GM21825 (cell line): ENCODE measurements around the gene MAT2B.
A peak's percentile ranks its signal among the peaks of the same experiment; 100 is the strongest.
"Not testable (repeated sequence)": the region's sequence is repeated elsewhere in the genome, so short reads cannot be mapped to it uniquely, and the experiment has no call there.

Experiments used
- ATAC-seq: cut with Tn5 transposase; IDR thresholded peaks from one replicate; pipeline ENCODE4 v1.9.1; 2021; ENCODE audit warnings: mild to moderate bottlenecking, moderate library complexity; ENCODE audit not compliant: unreplicated experiment

The MAT2B gene

DNA sequence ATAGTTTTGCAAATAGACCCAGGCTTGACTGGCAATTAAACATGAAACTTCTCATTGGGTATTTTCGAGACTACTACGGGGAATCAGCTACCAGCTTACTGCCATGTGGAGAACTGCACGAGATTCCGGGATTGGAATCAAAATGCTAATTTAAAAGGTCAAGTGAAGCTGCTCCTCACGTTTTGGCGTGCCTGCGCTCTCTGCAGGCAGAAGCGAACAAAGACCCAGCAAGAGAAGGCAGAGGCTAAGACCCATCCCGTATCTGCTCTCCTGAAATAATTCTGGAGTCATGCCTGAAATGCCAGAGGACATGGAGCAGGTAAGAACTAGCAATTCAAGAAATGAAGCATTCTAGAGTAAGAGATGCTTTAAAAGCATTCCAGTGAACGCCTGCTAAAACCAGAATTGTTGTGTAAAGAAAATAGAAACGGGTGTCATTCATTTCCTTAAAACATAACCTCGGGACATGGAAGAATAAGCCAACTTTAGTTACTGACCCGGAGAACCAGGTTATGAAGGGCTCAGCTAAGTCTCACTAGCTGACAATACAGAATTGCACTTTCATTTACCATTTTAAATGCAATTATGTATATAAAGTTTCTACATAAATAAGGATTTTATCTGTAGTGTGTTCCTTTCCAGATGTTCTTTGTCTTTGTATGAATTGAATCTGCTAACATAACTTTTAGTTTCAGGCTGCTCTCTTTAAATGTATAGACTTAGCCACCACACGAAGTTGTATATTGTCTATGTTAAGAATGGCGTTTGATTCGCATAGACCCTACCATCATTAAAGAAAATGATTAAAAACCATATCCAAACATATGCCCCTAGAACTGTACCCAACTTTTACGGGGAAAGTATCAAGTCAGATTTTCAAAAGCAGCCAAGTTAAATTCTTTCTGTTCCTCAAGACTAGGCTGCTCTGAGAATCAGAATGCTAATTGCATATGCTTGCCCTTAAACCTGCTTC lies 2.0 kb upstream of the MAT2B start:
- ATAC-seq, result peak; percentile 17

DNA sequence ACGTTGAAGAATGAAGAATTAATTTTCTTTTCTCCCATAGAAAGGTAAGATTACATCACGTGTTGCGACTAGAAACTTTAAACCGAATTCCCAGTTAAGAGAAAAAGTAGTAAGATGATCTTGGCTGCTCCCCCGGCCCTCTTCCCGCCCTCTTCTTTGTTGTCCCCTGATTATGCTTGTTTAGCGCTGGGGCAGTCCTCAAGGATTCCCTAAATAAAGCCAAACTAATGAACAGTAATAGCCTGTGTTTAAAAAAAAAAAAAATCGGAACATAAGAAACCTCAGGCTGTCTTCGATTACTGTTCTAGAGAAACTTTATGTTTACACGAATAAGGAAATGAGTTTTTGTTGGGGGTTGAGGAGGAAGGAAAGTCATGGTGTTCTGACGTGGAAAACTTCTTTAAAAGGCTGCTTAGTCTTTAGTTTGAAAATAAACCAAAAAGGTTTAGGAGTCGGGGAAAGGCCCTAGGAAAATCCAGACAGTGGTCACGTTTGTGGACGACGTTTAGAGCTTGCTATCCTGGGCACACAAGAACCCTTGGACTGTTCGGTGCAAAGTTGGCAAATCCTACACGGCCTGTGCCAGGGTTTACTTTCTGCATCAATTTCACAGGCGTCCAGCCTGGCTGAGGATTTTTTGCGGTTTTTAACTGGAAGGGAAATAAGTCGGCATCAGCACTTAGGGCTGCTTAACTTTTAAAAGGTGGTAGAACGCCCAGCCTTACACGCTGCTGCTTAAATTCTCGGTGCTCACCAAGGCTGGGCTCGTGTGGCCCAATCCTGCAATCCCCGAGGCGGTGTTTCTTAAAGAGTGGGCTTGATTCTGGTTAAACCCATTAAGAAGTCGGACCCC lies 1.1 kb upstream of the MAT2B start:
- no peak for ATAC-seq

DNA sequence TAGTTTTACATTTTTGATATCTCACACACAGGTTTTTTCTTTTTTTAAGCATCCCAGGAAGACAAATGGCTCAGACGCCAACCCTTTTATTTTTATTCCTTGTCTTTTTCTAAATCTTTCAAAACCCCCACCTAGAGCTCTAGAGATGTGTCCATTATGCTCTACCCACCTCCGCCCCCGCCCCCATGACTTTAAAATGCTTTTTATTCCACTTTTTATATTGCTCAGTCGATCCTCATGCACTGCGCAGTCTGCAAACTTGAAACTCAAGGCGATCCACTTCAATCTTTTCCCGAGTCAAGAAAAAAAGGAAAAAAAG lies 411 bp upstream of the MAT2B start:
- no peak for ATAC-seq

DNA sequence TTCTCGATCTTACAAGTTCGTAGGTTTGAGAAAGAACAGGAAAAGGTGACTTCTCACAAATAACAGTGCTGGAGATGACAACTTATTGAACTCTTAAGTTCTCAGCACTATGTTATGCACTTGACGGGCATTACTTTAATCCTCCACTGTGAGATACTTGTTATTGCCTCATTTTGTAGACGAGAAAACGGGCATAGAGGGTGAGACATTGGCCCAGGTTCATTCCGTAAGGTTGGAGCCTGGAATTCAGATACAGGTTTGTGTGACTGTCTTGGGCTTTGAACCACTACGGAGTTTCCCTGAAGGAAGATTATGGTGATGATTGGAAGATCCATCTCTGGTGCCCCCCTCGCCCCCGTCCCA lies 657 bp downstream of the MAT2B start:
- ATAC-seq, result peak; percentile 12

DNA sequence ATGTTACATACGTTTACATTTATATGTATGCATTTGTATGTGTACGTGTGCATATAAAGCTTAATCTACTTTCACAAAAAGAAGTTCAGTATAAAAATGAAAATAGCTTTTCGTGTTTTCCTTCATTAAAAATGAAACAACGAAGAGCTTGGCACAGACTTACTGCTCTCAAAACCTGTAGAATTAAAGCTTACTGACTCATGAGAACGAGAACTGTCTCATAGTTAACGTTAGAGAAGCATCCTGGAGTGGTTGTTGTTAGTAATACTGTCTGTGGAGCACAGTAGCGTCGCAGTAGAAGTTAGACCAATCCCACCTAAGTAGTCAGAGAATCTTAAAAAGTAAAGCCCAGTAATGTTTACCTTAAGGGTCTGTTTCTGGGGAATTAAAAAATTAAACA lies 1.3 kb downstream of the MAT2B start:
- no peak for ATAC-seq

DNA sequence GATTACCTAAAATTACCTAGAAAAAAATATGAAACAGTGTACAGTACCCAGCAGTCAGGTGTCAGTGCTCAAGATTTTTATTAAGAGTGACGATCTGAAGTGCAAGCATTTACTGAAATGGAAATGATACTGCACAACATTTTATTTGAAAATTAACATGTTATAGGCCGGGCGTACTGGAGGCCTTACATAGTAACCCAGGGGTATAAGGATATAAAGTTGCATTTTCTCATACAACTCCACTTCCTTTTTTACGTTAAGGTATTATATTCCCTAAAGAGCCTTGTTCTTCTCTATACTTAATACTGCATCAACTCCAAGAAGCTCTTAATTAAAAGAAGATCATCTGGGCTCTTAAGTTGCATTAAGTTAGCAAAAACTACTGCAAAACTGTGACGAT lies 3.3 kb downstream of the MAT2B start:
- no peak for ATAC-seq

DNA sequence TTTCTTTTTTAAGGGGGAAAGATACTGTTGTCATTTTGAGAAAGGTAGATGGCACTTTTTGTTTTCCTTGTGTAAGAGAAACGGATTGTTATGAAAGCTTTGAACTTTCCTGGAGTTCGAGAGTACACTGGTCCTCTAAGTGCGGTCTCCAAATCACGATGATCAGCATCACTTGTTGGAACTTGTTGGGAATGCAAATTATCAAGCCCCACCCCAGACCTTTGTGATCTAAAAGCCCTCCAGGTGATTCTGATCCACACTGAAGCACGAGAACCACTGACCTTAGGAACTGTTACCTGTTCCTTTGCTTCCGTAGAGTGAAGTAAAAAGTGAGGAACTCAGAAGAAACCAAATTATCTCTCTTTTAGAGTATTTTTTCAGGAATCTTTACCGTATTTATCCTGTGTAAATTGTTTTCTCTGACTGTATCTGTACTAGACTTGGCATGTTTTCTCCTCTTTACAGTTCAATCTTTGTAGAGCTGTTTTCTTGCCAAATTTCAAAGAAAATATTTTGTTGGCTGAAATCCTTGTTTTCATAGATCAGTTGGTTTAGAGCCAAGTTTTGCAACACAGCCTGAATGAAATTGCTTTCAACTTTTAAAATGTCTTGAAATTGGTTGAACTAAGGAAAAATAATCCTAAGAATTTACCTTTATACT lies 4.0 kb downstream of the MAT2B start:
- ATAC-seq, result no peak

DNA sequence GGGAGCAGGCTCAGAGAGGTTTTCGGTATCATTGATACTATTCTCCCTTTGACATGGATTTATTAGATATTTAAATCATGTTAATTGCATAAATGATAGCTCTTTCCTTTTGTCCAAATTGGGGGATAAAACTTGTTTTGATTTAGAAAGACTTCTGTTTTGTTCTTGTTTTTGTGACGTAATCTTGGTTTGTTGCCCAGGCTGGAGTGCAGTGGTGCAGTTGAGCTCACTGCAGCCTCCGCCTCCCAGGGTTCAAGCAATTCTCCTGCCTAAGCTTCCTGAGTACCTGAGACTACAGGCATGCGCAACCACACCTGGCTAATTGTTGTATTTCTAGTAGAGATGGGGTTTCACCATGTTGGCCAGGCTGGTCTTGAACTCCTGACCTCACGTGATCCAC lies 7.1 kb downstream of the MAT2B start:
- no peak for ATAC-seq

DNA sequence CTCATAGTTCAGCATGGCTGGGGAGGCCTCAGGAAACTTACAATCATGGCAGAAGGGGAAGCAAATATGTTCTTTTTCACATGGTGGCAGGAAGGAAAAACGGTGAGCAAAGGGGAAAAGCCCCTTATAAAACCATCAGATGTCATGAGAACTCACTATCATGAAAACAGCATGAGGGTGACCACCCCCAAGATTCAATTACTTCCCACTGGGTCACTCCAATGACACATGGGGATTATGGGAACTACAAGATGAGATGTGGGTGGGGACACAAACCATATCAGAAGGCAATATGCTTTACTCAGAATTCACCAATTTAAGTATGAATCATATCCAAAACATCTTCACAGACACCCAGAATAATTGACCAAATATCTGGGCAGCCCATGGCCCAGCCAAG lies 19.7 kb downstream of the MAT2B start:
- ATAC-seq, result no peak

DNA sequence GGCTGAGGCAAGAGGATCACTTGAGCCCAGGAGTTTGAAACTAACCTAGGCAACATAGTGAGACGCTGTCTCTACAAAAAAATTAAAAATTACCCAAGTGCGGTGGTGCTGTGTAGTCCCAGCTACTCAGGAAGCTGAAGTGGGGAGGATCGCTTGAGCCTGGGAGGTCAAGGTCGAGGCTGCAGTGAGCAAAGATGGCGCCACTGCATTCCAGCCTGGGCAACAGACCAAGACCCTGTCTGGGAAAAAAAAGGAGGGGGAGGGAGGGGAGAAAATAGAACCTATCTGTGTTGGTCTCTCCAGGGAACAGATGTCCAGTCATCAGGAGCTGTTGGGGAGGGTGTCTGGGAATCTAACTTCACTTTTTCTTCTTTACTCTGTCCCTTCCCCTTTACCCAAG lies 24.3 kb downstream of the MAT2B start:
- ATAC-seq, result no peak

DNA sequence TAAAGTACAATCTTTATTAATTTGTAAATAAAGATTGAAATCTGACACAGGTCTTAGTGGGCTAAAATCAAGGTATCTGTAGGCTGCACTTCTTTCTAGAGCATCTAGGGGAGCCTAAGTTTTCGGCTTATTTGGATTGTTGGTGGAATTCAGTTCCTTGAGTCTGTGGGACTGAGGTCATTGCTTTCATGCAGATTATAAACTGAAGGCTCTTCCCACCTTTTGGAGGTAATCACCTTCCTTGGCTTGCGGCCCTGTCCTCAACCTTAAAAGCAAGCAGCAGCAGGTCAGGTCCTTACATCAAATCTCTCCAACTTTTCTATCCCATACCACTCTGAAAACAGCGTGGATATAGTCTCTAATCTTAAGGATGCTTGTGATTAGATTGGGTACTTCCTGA lies 25.9 kb downstream of the MAT2B start:
- no peak for ATAC-seq

DNA sequence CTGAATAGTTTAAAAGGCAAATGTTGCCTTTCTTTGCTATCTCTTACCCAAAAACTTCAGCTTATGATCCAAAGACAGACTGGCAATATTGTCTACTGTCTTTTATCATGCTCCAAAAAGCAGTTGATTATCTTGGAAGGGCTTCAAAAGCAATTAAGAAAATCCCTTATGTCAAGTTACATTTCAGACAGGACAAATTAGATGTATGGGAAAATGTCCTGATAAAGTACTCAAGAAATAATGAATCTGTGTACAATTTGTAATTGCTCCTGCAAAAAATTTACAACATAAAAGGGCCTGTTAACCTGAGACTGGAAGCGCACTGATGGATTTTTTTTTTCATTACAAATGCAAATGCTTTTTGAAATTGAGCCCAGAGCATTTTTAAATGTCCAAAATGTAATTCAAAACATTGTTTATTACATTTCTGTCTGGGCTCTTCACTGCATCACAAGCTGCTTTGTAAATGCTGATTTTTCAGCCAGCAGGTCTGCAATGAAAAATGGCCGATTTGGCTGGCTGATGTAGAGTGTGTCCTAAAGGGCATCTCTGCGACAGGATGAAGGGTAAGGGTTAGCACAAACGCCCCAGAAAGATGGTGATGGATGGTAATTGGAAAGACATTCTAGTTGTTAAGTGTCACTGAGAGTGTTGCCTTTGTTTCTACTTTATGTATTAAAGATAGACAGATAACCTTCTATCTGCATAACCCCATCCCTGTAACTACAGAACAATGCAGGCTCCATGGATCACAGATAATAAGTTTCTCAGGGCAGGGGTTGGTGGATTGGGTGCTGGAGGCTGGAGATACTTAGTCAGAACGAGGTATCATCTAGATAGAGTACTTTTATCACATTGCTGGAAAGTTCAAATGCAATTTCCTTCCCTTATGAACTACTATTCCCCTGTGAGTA lies 27.0 kb downstream of the MAT2B start:
- no peak for ATAC-seq

DNA sequence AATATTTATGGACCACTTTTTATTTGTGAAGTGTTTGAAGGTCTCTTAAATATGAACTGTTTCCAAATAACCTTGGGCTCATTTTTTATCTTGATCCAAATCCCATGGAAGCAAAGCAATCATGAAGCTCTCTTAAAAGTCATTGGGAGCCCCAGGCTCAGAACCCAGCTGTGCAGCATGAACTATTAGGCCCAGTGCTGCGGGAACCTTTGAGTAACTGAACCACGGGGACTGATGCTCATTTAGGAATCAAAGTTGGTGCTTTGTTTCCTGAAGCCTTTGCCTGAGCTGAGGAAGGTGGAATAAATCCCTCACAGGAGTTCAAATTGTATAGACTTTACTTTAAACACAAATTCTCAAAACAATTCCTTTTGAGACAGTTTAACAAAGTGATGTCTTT lies 27.8 kb downstream of the MAT2B start:
- ATAC-seq, result no peak

DNA sequence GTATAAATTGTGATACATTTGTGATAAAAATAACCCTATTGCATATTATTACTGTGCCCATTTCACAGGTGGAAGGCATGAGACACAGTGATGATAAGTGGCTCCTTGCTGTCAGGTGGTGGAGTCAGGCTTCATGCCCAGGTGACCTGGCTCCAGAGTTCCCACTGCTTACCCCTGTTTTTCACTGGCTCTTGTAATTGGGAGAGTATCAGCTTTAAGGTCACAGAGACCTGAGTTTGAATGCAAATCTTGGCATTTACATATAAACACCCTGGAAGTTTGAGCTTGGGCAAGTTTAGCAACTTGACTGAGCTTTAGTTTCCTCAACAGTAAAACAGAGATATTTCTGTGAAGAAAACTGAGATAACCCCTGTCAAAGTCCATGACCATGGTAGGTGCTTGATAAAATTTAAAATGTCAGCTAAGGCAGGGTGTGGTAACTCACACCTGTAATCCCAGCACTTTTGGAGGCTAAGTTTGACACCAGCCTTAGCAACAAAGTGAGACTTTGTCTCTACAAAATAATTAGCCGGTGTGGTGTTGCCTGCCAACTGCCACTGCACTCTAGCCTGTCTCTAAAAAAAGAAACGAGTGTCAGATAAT lies 29.2 kb downstream of the MAT2B start:
- ATAC-seq, result no peak

DNA sequence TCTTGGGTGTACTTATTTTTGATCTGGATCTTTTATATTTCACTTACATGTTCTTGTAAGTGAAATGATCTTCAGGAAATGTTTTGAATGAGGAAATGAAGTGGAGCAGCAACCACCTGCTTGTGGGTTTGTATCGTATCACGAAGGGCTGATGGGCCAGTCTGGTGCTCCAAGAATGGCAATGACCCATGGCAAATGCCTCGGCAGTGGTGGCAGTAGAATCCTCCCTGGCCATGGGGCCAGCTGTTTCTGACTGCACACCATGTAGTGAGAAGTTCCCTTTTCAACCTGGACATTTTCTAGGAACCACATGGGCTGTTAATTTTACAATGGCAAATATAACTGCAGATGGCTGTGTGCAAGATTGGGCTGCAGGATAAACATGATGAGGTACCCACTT lies 29.9 kb downstream of the MAT2B start:
- ATAC-seq, result no peak

DNA sequence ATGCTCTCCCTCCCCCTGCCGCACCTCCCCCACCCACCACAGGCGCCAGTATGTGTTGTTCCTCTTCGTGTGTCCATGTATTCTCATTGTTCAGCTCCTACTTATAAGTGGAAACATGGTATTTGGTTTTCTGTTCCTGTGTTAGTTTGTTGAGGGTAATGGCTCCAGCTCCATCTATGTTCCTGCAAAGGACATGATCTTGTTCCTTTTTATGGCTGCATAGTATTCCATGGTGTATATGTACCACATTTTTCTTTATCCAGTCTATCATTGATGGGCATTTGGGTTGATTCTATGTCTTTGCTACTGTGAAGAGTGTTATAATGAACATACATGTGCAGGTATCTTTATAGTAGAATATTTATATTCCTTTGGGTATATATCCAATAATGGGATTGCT lies 31.0 kb downstream of the MAT2B start:
- not testable (repeated sequence) for ATAC-seq

DNA sequence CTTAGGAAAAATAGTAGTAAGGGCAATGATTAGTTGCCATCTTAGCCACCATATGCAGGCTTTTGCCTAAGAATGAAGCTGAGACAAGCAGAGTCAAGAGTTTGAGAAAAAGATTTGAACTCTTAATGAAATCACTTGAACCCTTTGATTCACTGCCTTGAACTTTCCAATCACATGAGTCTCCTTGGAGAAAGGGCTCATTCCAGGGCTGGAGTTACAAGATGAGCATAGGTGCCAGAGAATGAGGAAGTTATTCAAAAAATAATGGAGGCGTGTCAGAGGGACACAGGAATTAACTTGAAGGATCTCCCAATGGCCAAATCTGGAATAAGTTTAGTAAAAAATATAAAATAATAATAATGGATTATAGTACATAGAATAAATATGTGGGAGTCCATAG lies 35.3 kb downstream of the MAT2B start:
- no peak for ATAC-seq

DNA sequence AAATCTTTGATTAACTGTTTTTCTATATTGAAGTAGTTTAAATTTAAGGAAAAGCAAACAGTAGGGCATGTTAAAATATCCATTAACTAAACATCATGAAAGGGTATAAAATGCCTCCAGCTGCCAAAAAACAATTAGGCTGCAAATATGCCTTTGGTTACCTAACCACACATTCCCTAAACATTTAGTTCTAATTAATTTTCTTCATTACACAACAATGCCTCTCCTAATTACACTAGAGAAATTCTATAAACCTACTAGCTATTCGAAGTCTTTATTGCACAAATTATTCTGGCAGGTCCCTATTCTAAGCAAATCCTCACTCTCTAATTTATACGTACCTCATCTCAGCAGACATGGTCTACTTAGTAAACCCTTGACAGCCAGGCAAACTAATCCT lies 37.4 kb downstream of the MAT2B start:
- ATAC-seq, result no peak

DNA sequence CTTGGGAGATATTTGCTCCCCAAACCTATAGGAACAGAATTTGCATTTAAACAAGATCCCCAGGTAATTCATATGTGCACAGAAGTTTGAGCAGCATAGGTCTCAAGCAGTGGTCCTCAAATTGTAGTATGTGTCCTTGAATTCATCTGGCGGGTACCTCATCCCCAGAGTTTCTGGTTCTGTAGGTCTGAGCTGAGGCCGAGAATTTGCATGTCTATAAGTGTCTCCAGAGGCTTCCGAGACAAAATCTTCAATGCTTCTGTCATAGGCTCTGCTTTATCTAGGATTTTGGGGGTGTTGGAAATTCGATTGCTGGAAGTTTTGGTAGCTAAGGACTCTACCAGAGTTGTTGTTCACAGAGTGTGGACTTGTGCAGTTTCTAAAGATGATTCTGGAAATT lies 38.6 kb downstream of the MAT2B start:
- no peak for ATAC-seq

DNA sequence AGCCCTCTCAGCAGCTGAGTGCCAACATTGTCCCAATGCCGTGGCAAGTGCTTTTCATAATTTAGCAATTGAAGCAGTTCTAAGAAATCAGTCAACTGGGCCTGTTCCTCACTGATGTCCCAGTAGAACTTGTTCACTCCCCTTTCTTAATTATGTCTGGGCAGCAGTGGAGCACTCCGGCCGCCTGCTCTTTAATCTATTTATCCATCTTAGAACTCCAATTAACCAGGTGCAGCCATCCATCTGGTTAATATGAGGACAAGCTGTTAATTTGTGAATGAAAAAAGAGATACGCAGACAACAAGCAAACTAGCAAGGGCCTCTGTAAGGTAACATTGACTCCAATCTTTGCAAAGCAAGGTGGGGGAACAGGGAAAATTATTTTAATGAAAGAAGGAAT lies 39.4 kb downstream of the MAT2B start:
- ATAC-seq, result no peak
